Measurements from ENCODE around the gene RASGEF1B.

GRCh38 chr4:81436941-81437574 lies 34.6 kb downstream of the RASGEF1B start:
- TF ChIP-seq POLR2AphosphoS5 (IDR thresholded peaks at IDR 0.05; ENCODE audit: low read depth, low read length) = no peak
- TF ChIP-seq TAF1 (IDR thresholded peaks at IDR 0.05; ENCODE audit: borderline replicate concordance, insufficient read depth, low read length) = no peak
- no peak for TF ChIP-seq REST (IDR thresholded peaks at IDR 0.05; ENCODE audit: insufficient read depth in 1 of 2, low read depth in 2 of 2, low read length in 2 of 2)

All from PFSK-1 (cell line).